GM23248 (cell line): Measurements from ENCODE around the gene PIK3R1.

ENCODE experiments used
- EZH2 ChIP-seq: fragments of 200-600 bp; sonication (generic); IDR thresholded peaks from 2 replicates; pipeline ENCODE4 v1.6.1; 2018; ENCODE audit warnings: antibody characterized with exemption, mild to moderate bottlenecking; ENCODE audit not compliant: insufficient read depth, poor library complexity, severe bottlenecking
- EZH2phosphoT487 ChIP-seq: fragments of 200-600 bp; sonication (generic); IDR thresholded peaks from 2 replicates; pipeline ENCODE4 v1.6.1; 2018; ENCODE audit warnings: antibody characterized with exemption, moderate library complexity, mild to moderate bottlenecking, low read depth; ENCODE audit not compliant: insufficient read depth

DNA sequence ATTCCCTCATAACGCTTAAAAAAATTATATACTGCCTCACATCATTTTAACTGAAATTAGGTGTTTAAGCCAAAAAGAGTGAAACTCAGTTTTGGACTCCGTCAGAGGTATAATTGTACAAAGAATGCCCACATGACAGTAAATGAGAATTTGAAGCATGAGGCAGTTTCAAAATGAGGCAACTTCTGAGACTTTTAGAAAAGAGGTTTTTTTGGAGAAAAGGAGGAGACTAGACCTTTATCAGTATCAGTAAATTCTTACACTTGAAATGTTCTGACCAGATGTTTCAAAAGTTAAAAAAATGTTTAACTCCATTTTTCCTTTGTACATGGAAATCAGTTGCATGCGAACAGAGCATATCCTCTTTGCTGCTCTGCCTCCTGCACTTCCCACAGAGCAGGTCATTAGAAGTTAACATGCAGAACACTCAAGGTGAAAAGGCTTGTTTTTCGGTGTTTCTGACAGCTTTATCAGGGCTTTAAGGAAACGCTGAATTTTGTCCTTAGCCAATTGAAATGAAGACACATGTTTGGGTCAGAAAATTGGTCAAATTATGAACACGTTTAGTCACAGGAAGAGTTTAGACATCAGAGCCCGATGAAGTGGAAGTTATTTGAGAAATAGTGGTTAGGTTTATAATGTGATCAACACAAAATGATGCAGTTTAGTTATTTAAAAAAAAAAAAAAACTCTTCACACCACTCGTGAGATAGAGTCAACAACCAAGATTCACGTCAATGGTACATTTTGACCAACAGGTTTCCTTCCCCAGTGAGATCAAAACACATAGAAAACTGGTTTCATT lies 59.5 kb downstream of the PIK3R1 start:
- no peak for TF ChIP-seq EZH2
- TF ChIP-seq EZH2phosphoT487, result no peak
